ENCODE results near the gene KLHL24.

DNA sequence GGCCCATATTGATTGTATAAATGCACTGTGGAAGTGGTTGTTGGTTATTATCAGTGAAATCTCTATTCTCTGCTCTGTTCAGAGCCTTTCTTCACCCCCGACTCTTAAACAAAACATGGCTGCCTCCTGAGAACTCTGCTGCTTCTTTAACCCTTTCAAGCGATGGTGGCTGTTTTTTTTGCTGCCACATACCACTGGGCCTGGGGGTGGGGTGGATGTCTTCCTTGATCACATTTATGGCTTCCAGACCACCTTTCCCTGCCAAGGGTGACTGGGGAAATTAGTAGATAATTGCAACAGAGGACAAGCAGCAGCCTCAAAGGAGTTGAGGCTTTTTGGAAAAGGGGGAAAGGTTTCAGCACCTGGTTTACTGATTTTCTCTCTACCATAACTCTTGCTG, 94.9 kb downstream of the KLHL24 start:
- no peak for TF ChIP-seq POLR2A (IDR thresholded peaks at IDR 0.05; ENCODE audit: low read depth, low read length)
- TF ChIP-seq POLR2AphosphoS5 (IDR thresholded peaks at IDR 0.05; ENCODE audit: low read depth, low read length), result no peak
- no peak for TF ChIP-seq TAF1 (IDR thresholded peaks at IDR 0.05; ENCODE audit: low read depth, low read length)
